GM19455 (cell line): ENCODE results near the gene IL1RAPL2.
"Not testable (repeated sequence)": the region's sequence is repeated elsewhere in the genome, so short reads cannot be mapped to it uniquely, and the experiment has no call there.

Experiments used
- ATAC-seq: cut with Tn5 transposase; IDR thresholded peaks from one replicate; pipeline ENCODE4 v1.9.1; 2021; ENCODE audit not compliant: unreplicated experiment

Gene IL1RAPL2

GRCh38 chrX:105006103-105006502 lies 440.1 kb downstream of the IL1RAPL2 start:
- ATAC-seq, result no peak

GRCh38 chrX:105006996-105007395 lies 441.0 kb downstream of the IL1RAPL2 start:
- no peak for ATAC-seq

- ATAC-seq, result no peak
Measured at GRCh38 chrX:105013719-105014118, 447.7 kb downstream of the IL1RAPL2 start.

- no peak for ATAC-seq
Measured at GRCh38 chrX:105017641-105018040, 451.6 kb downstream of the IL1RAPL2 start.

- ATAC-seq, result no peak
Measured at GRCh38 chrX:105018865-105019264, 452.9 kb downstream of the IL1RAPL2 start.

- ATAC-seq, result not testable (repeated sequence)
Measured at GRCh38 chrX:105028962-105029361, 463.0 kb downstream of the IL1RAPL2 start.

GRCh38 chrX:105038672-105039328 lies 472.8 kb downstream of the IL1RAPL2 start:
- no peak for ATAC-seq

GRCh38 chrX:105050921-105051320 lies 484.9 kb downstream of the IL1RAPL2 start:
- no peak for ATAC-seq

GRCh38 chrX:105051364-105051763 lies 485.4 kb downstream of the IL1RAPL2 start:
- no peak for ATAC-seq

GRCh38 chrX:105052926-105053325 lies 486.9 kb downstream of the IL1RAPL2 start:
- no peak for ATAC-seq

- ATAC-seq, result no peak
Measured at GRCh38 chrX:105063743-105064142, 497.7 kb downstream of the IL1RAPL2 start.

GRCh38 chrX:105098201-105098600 lies 532.2 kb downstream of the IL1RAPL2 start:
- ATAC-seq, result no peak

- no peak for ATAC-seq
Measured at GRCh38 chrX:105098812-105099211, 532.8 kb downstream of the IL1RAPL2 start.

GRCh38 chrX:105101378-105101777 lies 535.4 kb downstream of the IL1RAPL2 start:
- ATAC-seq, result no peak

- no peak for ATAC-seq
Measured at GRCh38 chrX:105109936-105110335, 543.9 kb downstream of the IL1RAPL2 start.

- no peak for ATAC-seq
Measured at GRCh38 chrX:105114554-105115130, 548.6 kb downstream of the IL1RAPL2 start.

GRCh38 chrX:105115596-105116320 lies 549.8 kb downstream of the IL1RAPL2 start:
- ATAC-seq, result not testable (repeated sequence)

GRCh38 chrX:105116486-105116885 lies 550.5 kb downstream of the IL1RAPL2 start:
- no peak for ATAC-seq

GRCh38 chrX:105117621-105118020 lies 551.6 kb downstream of the IL1RAPL2 start:
- no peak for ATAC-seq

GRCh38 chrX:105120463-105120862 lies 554.5 kb downstream of the IL1RAPL2 start:
- ATAC-seq, result no peak

- no peak for ATAC-seq
Measured at GRCh38 chrX:105121186-105121585, 555.2 kb downstream of the IL1RAPL2 start.

- no peak for ATAC-seq
Measured at GRCh38 chrX:105126201-105126600, 560.2 kb downstream of the IL1RAPL2 start.
